ENCODE measurements around the gene NKX6-2.
"Not testable (repeated sequence)": the region's sequence is repeated elsewhere in the genome, so short reads cannot be mapped to it uniquely, and the experiment has no call there.

The NKX6-2 gene

DNA sequence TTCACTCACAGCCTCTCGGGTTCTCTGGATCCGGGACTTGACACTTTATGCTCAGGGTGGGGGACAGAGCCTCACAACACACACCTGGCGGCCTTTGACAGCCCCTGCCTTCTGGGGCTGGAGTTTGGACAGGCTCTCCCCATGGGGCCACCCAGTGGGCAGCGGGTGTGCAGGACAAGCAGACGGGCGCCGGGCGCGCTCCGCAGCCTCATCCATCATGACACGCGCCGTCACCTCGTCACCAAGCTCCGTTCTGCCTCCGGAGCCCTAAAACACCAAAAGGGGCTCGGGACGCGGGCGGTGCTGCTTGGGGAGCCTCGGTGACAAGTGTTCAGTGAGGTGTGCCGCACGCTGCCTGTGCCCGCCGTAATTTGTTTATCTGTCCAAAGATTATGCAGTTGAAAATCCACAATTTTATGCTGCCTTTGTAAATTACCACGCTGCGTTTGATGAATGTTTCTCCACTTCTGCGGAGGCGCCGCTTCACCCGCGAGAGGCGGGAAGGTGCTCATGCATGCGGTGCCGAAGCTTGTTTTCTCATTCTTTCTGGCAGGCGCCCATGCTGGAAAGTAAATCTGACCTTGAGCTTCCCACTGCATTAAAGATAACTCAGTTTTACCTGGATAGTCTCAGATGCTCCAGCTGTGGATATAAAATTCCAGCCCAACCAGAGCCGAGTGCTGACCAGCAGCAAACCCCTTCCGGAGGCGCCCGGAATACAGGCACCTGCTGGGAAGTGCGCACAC, 6.2 kb downstream of the NKX6-2 start:
- WGBS, 2 experiments: 94% methylated on average over 41 of the region's 41 CpGs
- Histone ChIP-seq H3K27me3 (ENCODE audit: control insufficient read depth, insufficient read depth, low read length, poor library complexity, severe bottlenecking) (peaks cover 38% of the 10 kb centered on the region), H3K27ac (ENCODE audit: insufficient read depth, low read depth, low read length, poor library complexity, severe bottlenecking) (no peak overlapping the region), H3K36me3 (ENCODE audit: control insufficient read depth, insufficient read depth, low read length) (no peaks in the 10 kb centered on the region), H3K4me1 (ENCODE audit: control insufficient read depth, insufficient read depth, low read length) (no peaks in the 10 kb centered on the region), H3K9me3 (ENCODE audit: control insufficient read depth, low read length) (no peaks in the 10 kb centered on the region), H3K4me3 (ENCODE audit: insufficient read depth, low read depth, low read length) (no peak overlapping the region)

DNA sequence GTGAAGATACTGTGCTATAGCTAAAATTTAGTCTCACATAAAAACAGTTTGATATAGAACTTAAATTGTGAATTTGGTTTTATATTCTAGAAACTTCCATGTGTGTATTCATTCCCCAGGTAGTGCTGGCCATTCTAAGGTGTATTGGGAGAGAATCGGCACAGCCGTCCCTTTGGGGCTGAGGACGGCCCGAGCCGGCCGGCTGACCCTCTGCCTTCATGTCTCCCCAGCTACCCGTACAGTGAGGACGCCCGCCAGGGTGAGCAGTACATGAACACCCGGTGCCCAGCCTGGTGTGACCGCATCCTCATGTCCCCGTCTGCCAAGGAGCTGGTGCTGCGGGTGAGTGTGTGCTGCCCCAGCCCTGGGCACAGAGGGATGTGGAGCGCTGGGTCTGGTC, 8.5 kb downstream of the NKX6-2 start:
- peaks cover 15% of the 10 kb centered on the region for H3K27me3 ChIP-seq (ENCODE audit: control insufficient read depth, insufficient read depth, low read length, poor library complexity, severe bottlenecking)
- H3K9me3 ChIP-seq (ENCODE audit: control insufficient read depth, low read length): no peaks in the 10 kb centered on the region
- H3K4me1 ChIP-seq (ENCODE audit: control insufficient read depth, insufficient read depth, low read length): no peaks in the 10 kb centered on the region
- H3K4me3 ChIP-seq (ENCODE audit: insufficient read depth, low read depth, low read length): no peak overlapping the region
- WGBS, 2 experiments: 96 to 97% methylated on average over 14 of the region's 14 CpGs
- H3K36me3 ChIP-seq (ENCODE audit: control insufficient read depth, insufficient read depth, low read length): no peaks in the 10 kb centered on the region
- H3K27ac ChIP-seq (ENCODE audit: insufficient read depth, low read depth, low read length, poor library complexity, severe bottlenecking): no peak overlapping the region

DNA sequence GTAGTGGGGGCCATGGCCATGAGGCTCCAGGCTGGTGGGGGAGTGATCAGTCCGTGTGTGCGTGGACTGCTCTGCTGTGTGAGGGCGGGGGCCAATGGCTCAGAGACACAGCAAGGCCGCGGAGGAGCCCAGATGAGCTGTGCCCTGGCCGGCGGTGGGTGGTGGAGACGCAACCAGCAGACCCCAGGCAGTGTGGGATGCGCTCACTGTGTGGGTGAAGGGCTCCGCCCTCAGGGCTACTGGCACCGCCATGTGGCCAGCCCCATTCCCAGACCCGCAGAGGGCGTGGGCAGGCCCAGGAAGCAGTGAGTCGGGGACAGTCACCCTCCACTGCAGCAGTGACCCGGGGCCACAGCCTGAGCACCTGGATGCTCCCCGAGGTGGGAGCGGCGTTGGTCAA, 9.1 kb downstream of the NKX6-2 start:
- H3K9me3 ChIP-seq (ENCODE audit: control insufficient read depth, low read length): no peaks in the 10 kb centered on the region
- no peaks in the 10 kb centered on the region for H3K4me1 ChIP-seq (ENCODE audit: control insufficient read depth, insufficient read depth, low read length)
- no peak overlapping the region for H3K4me3 ChIP-seq (ENCODE audit: insufficient read depth, low read depth, low read length)
- 94 to 96% methylated on average over 18 of the region's 18 CpGs for WGBS, 2 experiments
- no peaks in the 10 kb centered on the region for H3K36me3 ChIP-seq (ENCODE audit: control insufficient read depth, insufficient read depth, low read length)
- H3K27me3 ChIP-seq (ENCODE audit: control insufficient read depth, insufficient read depth, low read length, poor library complexity, severe bottlenecking): peaks cover 9% of the 10 kb centered on the region
- H3K27ac ChIP-seq (ENCODE audit: insufficient read depth, low read depth, low read length, poor library complexity, severe bottlenecking): no peak overlapping the region

DNA sequence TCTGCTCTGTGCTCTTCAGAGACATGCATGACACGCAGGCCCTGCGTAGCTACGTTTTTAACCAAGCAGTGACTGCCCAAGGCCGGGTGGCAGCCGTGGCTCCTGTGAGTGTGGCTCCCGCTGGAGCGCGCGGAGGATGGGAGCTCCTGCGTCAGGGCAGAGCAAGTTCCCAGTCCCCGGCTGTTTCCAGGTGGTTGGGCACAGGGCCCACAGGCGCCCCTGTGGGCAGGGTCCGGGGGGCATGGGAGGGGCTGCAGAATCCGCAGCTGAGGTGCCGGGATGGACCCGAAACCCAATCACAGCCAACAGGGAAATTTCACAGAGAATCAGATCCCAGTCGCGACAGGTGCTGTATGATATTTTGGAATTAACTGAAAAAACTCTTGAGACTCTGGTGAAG, 9.8 kb downstream of the NKX6-2 start:
- 95% methylated on average over 18 of the region's 18 CpGs for WGBS, 2 experiments

DNA sequence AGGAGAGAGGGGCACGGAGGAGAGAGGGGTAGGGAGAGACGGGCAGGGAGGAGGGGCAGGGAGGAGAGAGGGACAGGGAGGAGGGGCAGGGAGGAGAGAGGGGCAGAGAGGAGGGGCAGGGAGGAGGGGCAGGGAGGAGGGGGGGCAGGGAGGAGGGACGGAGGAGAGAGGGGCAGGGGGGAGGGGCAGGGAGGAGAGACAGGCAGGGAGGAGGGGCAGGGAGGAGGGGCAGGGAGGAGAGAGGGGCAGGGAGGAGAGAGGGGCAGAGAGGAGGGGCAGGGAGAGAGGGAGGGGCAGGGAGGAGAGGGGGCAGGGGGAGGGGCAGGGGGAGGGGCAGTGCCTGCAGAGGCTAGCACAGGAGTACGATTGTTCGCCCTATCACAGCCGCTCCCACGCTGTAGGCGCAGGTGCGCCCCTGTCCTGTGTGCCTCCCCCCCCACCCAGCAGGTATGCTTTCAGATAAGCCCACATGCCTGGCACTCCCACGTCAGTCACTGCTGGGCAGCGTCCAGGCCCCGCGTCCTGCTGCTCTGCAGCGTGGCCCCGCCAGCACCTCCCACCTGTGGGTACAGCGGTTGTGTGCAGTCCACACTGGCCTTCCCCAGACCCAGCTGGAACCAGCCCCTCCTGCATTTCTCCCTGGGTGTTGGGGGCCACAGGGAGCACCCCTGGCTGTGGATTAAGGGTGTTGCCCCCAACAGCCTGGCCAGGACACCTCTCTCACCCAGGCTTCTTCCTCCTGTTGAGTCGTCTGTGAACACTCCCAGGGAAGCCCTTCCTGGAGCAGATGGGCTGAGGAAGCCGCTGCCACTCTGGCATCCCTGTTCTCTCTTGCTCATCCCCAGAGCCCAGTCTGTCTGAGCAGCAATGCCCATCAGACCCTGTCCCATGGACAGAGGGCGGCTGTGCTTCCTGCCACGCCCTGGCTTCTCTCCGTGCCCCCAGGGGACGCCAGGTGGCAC, 10.8 kb downstream of the NKX6-2 start:
- Histone ChIP-seq H3K9me3 (ENCODE audit: control insufficient read depth, low read length) (no peaks in the 10 kb centered on the region), H3K27me3 (ENCODE audit: control insufficient read depth, insufficient read depth, low read length, poor library complexity, severe bottlenecking) (no peaks in the 10 kb centered on the region), H3K4me3 (ENCODE audit: insufficient read depth, low read depth, low read length) (no peak overlapping the region), H3K27ac (ENCODE audit: insufficient read depth, low read depth, low read length, poor library complexity, severe bottlenecking) (no peak overlapping the region), H3K4me1 (ENCODE audit: control insufficient read depth, insufficient read depth, low read length) (no peaks in the 10 kb centered on the region), H3K36me3 (ENCODE audit: control insufficient read depth, insufficient read depth, low read length) (no peaks in the 10 kb centered on the region)
- 65% methylated on average over 22 of the region's 22 CpGs for WGBS, 2 experiments

More for the DNA sequence above, 9.8 kb downstream of the NKX6-2 start:
- Histone ChIP-seq H3K27me3 (ENCODE audit: control insufficient read depth, insufficient read depth, low read length, poor library complexity, severe bottlenecking) (peaks cover 3% of the 10 kb centered on the region), H3K36me3 (ENCODE audit: control insufficient read depth, insufficient read depth, low read length) (no peaks in the 10 kb centered on the region), H3K4me1 (ENCODE audit: control insufficient read depth, insufficient read depth, low read length) (no peaks in the 10 kb centered on the region), H3K4me3 (ENCODE audit: insufficient read depth, low read depth, low read length) (no peak overlapping the region), H3K9me3 (ENCODE audit: control insufficient read depth, low read length) (no peaks in the 10 kb centered on the region), H3K27ac (ENCODE audit: insufficient read depth, low read depth, low read length, poor library complexity, severe bottlenecking) (no peak overlapping the region)

DNA sequence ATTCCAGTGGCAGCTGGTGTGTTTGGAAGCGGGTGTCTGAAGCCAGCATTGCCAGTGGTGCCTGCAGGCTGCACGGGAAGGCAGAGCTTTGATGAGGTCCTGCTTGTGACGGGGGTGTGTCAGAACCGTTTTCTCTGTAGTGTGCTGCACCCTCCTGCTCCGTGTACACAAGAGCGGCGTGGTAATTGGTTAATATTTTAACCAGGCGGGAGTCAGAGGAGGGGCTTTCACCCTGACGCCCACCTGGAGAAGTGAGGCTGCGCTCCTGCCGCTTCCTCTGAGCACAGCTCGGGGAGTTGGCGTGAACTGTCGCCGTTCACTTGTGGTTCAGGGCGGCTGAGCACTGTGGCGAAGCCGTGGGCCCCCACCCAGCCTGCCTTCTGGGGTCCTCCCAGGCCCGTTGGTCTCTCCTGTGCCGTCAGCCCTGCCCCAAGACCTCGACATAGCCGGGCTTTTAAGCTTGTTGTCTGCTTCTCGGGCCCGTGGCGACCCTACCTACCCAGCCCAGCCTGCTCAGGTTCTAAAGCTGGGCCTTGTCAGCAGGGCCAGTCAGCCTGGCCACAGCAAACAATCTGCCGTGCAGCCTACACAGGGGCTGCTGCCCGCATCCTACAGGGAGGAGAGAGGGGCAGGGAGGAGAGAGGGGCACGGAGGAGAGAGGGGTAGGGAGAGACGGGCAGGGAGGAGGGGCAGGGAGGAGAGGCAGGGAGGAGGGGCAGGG, 11.6 kb downstream of the NKX6-2 start:
- Histone ChIP-seq H3K27ac (ENCODE audit: insufficient read depth, low read depth, low read length, poor library complexity, severe bottlenecking) (peak overlapping the region; percentile 6), H3K36me3 (ENCODE audit: control insufficient read depth, insufficient read depth, low read length) (no peaks in the 10 kb centered on the region), H3K4me1 (ENCODE audit: control insufficient read depth, insufficient read depth, low read length) (no peaks in the 10 kb centered on the region), H3K4me3 (ENCODE audit: insufficient read depth, low read depth, low read length) (no peak overlapping the region), H3K9me3 (ENCODE audit: control insufficient read depth, low read length) (no peaks in the 10 kb centered on the region), H3K27me3 (ENCODE audit: control insufficient read depth, insufficient read depth, low read length, poor library complexity, severe bottlenecking) (no peaks in the 10 kb centered on the region)
- WGBS, 2 experiments: 69 to 72% methylated on average over 29 of the region's 29 CpGs

DNA sequence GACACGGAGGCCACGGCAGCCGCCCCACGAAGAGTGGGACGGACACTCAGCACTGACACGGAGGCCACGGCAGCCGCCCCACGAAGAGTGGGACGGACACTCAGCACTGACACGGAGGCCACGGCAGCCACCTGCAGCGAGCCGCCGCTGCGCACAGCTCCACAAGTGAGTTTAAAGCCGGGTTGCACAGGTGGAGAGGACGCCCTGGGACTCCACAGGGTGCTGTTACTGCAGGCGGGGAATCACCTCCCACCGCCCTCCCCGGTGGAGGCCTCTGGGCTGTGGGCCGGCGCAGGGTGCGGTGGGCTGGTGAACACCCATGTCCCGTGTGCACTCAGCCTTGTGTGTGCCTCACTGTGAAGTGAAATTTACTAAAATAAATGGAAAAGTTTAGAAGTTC, 13.1 kb downstream of the NKX6-2 start:
- H3K4me3 ChIP-seq (ENCODE audit: insufficient read depth, low read depth, low read length); H3K9me3 ChIP-seq (ENCODE audit: control insufficient read depth, low read length); H3K4me1 ChIP-seq (ENCODE audit: control insufficient read depth, insufficient read depth, low read length); H3K36me3 ChIP-seq (ENCODE audit: control insufficient read depth, insufficient read depth, low read length); H3K27ac ChIP-seq (ENCODE audit: insufficient read depth, low read depth, low read length, poor library complexity, severe bottlenecking); H3K27me3 ChIP-seq (ENCODE audit: control insufficient read depth, insufficient read depth, low read length, poor library complexity, severe bottlenecking): not testable (repeated sequence)
- 96% methylated on average over 20 of the region's 25 CpGs for WGBS, 2 experiments

DNA sequence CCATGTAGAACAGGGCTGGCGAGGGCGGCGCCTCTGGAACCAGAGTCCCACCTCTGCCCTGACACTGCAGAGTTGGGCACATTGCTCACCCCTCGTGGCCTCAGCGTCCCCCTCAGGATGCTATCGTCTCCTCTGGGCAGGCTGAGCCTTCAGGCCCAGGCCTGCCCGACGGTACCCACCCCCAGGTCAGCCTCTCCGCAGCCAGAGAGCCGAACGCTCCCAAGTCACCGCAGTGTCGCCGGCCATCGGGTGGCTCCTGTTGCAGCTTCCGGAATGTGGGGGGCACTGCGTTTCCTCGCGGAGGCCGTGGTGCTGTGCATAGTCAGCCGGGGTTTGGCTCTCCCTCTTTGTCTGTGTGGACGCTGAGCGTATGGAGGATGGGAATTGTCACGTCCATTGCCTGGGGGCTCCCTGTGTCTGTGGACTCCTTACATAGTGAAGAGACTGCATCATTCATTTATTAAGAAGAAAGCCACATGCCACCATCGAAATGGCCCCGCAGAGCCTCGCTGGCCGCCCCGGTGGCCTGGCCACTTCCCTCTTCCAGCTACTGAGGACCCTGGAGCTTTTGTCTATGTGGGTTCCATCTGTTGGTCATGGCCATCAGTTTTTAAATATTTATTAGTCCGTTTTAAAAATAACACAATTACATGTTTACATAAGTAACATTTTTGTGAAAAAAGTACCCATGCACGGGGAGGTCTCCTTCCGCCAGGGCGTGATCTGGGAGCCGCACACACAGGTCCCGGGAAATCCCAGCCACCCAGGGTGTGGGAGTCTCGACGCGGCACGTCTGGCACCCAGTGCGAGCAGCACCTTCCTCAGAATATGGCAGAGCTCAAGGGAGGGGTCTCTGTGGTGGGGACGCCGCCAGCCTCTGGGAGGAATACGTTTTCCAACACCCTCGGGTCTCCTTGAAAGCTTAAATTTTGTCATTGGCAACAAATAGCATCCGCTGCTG, 15.6 kb downstream of the NKX6-2 start:
- H3K9me3 ChIP-seq (ENCODE audit: control insufficient read depth, low read length): no peaks in the 10 kb centered on the region
- no peak overlapping the region for H3K4me3 ChIP-seq (ENCODE audit: insufficient read depth, low read depth, low read length)
- no peaks in the 10 kb centered on the region for H3K36me3 ChIP-seq (ENCODE audit: control insufficient read depth, insufficient read depth, low read length)
- WGBS, 2 experiments: 94 to 95% methylated on average over 44 of the region's 45 CpGs
- no peaks in the 10 kb centered on the region for H3K27me3 ChIP-seq (ENCODE audit: control insufficient read depth, insufficient read depth, low read length, poor library complexity, severe bottlenecking)
- H3K4me1 ChIP-seq (ENCODE audit: control insufficient read depth, insufficient read depth, low read length): no peaks in the 10 kb centered on the region
- H3K27ac ChIP-seq (ENCODE audit: insufficient read depth, low read depth, low read length, poor library complexity, severe bottlenecking): no peak overlapping the region

DNA sequence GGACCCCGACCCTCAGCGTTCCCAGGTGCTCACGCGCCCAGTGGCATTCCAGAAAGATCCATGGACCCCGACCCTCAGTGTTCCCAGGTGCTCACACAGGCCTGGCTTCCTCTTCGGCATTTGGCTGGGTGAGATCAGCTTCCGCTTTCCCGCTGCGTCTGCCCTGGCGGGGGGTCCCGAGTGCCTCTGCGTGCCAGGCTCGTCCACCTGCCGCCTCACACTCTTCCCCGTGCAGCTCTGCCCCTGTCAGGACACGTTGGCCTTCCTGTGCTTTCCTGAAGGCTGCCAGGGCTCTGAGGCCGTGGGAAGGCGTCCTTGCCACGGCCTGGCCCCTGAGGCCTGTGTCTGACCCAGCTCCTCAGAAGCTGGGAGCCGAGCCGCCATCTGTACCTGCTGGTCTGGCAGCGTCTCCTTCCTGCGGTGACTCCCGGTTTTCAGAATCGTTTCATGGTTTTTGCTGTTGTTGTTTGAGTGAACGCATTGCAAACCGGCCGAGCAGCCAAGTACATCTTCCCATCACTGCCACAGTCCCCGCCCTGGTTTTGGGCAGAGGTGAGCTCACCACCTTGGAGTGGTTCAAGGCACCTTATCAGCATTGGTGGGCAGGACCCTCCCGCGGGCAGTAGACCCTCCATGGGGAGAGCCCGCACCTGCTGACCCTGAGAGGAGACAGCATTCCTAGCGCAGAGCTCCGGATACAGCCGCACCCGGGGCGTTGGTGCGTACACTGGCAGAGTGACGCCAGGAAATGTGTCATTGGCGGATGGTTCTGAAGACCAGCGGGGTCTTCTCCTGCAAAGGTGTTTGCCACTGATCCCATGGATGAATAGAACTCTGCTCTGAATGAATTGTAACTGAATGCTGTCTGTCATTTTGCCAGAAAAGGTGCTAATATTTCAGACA, 17.4 kb downstream of the NKX6-2 start:
- no peaks in the 10 kb centered on the region for H3K27me3 ChIP-seq (ENCODE audit: control insufficient read depth, insufficient read depth, low read length, poor library complexity, severe bottlenecking)
- H3K9me3 ChIP-seq (ENCODE audit: control insufficient read depth, low read length): no peaks in the 10 kb centered on the region
- no peaks in the 10 kb centered on the region for H3K4me1 ChIP-seq (ENCODE audit: control insufficient read depth, insufficient read depth, low read length)
- H3K27ac ChIP-seq (ENCODE audit: insufficient read depth, low read depth, low read length, poor library complexity, severe bottlenecking): no peak overlapping the region
- WGBS, 2 experiments: 96% methylated on average over 41 of the region's 41 CpGs
- no peak overlapping the region for H3K4me3 ChIP-seq (ENCODE audit: insufficient read depth, low read depth, low read length)
- H3K36me3 ChIP-seq (ENCODE audit: control insufficient read depth, insufficient read depth, low read length): no peaks in the 10 kb centered on the region

Data from ectodermal cell (in vitro differentiated cells).